ENCODE measurements around the gene RAB20.

RAB20 gene

DNA sequence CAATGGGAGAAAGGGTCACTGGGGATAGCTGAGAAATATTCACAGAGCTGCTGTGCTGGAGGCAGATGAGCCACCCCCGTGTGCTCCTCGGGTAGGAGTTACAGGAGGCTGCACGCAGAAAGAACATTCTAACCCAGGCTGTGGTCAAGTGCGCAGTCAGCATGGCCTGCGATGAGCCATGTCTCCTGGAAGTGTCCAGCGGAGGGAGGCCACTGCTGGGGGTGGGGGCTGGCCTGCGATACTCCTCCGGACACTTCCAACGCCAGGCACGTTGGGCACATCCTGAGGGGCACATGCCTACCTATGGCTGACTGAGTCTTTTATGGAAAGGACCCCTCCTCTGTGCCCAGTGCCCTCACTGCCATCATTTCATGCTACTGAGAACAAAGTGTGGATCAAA lies 55.9 kb downstream of the RAB20 start:
- ATAC-seq: no peak
- TF ChIP-seq TOX (CRISPR knock-in tag; IDR thresholded peaks at IDR 0.05; ENCODE audit: borderline replicate concordance) (no peak), ZFP30 (CRISPR knock-in tag; IDR thresholded peaks at IDR 0.05) (no peak), ZNF565 (CRISPR knock-in tag; conservative IDR thresholded peaks at IDR 0.05; ENCODE audit: low read depth) (no peak)

DNA sequence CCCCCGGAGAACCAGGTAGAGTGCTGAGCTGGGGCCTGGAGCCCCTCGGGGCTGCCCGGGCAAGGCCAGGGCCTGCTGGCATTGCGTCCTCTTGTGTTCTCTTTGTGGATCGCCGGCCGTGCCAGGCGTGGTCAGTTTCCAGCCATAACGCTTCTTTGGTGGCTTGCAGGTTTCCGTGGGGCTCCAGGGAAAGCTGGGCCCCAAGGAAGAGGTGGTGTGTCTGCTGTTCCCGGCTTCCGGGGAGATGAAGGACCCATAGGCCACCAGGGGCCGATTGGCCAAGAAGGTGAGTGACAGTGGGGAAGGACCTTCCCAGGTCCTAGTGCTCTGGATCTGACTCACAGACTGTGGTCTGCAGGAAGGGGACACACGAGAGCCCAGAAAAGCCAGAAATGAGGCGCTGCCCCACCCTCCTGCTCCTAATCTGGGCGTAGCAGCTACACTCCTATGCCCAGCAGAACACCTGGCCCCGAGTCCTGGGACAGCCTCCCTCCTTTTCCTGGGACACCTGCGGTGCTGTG lies 57.5 kb downstream of the RAB20 start:
- TF ChIP-seq, protein P1, sequence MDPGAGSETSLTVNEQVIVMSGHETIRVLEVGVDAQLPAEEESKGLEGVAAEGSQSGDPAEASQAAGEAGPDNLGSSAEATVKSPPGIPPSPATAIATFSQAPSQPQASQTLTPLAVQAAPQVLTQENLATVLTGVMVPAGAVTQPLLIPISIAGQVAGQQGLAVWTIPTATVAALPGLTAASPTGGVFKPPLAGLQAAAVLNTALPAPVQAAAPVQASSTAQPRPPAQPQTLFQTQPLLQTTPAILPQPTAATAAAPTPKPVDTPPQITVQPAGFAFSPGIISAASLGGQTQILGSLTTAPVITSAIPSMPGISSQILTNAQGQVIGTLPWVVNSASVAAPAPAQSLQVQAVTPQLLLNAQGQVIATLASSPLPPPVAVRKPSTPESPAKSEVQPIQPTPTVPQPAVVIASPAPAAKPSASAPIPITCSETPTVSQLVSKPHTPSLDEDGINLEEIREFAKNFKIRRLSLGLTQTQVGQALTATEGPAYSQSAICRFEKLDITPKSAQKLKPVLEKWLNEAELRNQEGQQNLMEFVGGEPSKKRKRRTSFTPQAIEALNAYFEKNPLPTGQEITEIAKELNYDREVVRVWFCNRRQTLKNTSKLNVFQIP (CRISPR knock-in tag; IDR thresholded peaks at IDR 0.05; ENCODE audit: borderline replicate concordance, low read depth): no peak
- TF ChIP-seq ARNTL (CRISPR knock-in tag; IDR thresholded peaks at IDR 0.05; ENCODE audit: borderline replicate concordance, low read depth) (no peak), TCF4 (CRISPR knock-in tag; IDR thresholded peaks at IDR 0.05; ENCODE audit: borderline replicate concordance) (no peak), ZNF70 (CRISPR knock-in tag; IDR thresholded peaks at IDR 0.05) (no peak), ZNF8 (CRISPR knock-in tag; IDR thresholded peaks at IDR 0.05) (no peak), ESRRG (CRISPR knock-in tag; IDR thresholded peaks at IDR 0.05) (no peak), CSDC2 (CRISPR knock-in tag; IDR thresholded peaks at IDR 0.05) (no peak), PPARA (CRISPR knock-in tag; IDR thresholded peaks at IDR 0.05; ENCODE audit: borderline replicate concordance) (no peak), SNAI2 (CRISPR knock-in tag; IDR thresholded peaks at IDR 0.05) (no peak), GLIS3 (CRISPR knock-in tag; IDR thresholded peaks at IDR 0.05) (no peak), ZFP3 (CRISPR knock-in tag; IDR thresholded peaks at IDR 0.05) (no peak), OSR1 (CRISPR knock-in tag; IDR thresholded peaks at IDR 0.05) (no peak), ZFP30 (CRISPR knock-in tag; IDR thresholded peaks at IDR 0.05) (no peak), TOX (CRISPR knock-in tag; IDR thresholded peaks at IDR 0.05; ENCODE audit: borderline replicate concordance) (no peak)
- TF ChIP-seq, protein P2, sequence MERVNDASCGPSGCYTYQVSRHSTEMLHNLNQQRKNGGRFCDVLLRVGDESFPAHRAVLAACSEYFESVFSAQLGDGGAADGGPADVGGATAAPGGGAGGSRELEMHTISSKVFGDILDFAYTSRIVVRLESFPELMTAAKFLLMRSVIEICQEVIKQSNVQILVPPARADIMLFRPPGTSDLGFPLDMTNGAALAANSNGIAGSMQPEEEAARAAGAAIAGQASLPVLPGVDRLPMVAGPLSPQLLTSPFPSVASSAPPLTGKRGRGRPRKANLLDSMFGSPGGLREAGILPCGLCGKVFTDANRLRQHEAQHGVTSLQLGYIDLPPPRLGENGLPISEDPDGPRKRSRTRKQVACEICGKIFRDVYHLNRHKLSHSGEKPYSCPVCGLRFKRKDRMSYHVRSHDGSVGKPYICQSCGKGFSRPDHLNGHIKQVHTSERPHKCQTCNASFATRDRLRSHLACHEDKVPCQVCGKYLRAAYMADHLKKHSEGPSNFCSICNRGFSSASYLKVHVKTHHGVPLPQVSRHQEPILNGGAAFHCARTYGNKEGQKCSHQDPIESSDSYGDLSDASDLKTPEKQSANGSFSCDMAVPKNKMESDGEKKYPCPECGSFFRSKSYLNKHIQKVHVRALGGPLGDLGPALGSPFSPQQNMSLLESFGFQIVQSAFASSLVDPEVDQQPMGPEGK (CRISPR knock-in tag; IDR thresholded peaks at IDR 0.05; ENCODE audit: borderline replicate concordance): no peak
- ATAC-seq: no peak

DNA sequence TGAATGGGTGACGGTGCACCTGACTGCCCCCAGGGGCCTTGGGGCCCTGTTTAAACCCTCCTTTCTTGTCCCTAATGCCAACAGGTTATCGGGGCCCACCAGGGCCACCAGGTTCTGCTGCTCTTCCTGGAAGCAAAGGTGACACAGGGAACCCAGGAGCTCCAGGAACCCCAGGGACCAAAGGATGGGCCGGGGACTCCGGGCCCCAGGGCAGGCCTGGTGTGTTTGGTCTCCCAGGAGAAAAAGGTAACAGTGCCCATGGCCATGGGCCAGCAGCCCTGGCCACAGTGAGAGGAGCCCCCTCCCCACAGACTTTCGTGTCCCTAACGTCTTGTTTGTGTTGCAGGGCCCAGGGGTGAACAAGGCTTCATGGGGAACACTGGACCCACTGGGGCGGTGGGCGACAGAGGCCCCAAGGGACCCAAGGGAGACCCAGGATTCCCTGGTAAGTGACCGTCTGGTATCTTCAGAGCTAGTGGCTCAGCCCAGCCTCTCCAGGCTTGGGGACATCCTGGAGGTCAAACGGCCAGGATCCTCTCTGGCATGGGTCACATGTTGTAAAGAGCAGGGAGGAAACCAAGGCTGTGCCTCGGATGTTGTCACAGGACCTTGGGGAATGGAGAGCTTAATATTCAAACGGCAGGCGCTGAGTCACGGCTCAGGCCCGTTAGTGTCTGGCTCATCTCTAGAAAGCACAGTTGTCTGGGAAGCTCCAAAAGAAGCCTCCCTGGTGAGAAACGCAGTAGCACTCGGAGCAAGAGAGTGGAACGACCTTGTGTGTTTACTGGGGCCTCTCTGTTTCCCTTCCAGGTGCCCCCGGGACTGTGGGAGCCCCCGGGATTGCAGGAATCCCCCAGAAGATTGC lies 58.3 kb downstream of the RAB20 start:
- no peak for TF ChIP-seq RARB (CRISPR knock-in tag; IDR thresholded peaks at IDR 0.05)
- TF ChIP-seq ZNF565 (CRISPR knock-in tag; conservative IDR thresholded peaks at IDR 0.05; ENCODE audit: low read depth): no peak
- TF ChIP-seq SNAI2 (CRISPR knock-in tag; IDR thresholded peaks at IDR 0.05): no peak
- TF ChIP-seq ARNTL (CRISPR knock-in tag; IDR thresholded peaks at IDR 0.05; ENCODE audit: borderline replicate concordance, low read depth): no peak
- no peak for TF ChIP-seq ZNF70 (CRISPR knock-in tag; IDR thresholded peaks at IDR 0.05)
- TF ChIP-seq, protein P3, sequence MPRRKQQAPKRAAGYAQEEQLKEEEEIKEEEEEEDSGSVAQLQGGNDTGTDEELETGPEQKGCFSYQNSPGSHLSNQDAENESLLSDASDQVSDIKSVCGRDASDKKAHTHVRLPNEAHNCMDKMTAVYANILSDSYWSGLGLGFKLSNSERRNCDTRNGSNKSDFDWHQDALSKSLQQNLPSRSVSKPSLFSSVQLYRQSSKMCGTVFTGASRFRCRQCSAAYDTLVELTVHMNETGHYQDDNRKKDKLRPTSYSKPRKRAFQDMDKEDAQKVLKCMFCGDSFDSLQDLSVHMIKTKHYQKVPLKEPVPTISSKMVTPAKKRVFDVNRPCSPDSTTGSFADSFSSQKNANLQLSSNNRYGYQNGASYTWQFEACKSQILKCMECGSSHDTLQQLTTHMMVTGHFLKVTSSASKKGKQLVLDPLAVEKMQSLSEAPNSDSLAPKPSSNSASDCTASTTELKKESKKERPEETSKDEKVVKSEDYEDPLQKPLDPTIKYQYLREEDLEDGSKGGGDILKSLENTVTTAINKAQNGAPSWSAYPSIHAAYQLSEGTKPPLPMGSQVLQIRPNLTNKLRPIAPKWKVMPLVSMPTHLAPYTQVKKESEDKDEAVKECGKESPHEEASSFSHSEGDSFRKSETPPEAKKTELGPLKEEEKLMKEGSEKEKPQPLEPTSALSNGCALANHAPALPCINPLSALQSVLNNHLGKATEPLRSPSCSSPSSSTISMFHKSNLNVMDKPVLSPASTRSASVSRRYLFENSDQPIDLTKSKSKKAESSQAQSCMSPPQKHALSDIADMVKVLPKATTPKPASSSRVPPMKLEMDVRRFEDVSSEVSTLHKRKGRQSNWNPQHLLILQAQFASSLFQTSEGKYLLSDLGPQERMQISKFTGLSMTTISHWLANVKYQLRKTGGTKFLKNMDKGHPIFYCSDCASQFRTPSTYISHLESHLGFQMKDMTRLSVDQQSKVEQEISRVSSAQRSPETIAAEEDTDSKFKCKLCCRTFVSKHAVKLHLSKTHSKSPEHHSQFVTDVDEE (CRISPR knock-in tag; IDR thresholded peaks at IDR 0.05): no peak
- TF ChIP-seq, protein P4, sequence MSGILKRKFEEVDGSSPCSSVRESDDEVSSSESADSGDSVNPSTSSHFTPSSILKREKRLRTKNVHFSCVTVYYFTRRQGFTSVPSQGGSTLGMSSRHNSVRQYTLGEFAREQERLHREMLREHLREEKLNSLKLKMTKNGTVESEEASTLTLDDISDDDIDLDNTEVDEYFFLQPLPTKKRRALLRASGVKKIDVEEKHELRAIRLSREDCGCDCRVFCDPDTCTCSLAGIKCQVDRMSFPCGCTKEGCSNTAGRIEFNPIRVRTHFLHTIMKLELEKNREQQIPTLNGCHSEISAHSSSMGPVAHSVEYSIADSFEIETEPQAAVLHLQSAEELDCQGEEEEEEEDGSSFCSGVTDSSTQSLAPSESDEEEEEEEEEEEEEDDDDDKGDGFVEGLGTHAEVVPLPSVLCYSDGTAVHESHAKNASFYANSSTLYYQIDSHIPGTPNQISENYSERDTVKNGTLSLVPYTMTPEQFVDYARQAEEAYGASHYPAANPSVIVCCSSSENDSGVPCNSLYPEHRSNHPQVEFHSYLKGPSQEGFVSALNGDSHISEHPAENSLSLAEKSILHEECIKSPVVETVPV (CRISPR knock-in tag; IDR thresholded peaks at IDR 0.05): no peak
- no peak for TF ChIP-seq CSDC2 (CRISPR knock-in tag; IDR thresholded peaks at IDR 0.05)
- TF ChIP-seq BACH2 (CRISPR knock-in tag; IDR thresholded peaks at IDR 0.05; ENCODE audit: borderline replicate concordance): no peak
- no peak for TF ChIP-seq ISL1 (CRISPR knock-in tag; IDR thresholded peaks at IDR 0.05)
- no peak for TF ChIP-seq TCF4 (CRISPR knock-in tag; IDR thresholded peaks at IDR 0.05; ENCODE audit: borderline replicate concordance)
- no peak for TF ChIP-seq PPARA (CRISPR knock-in tag; IDR thresholded peaks at IDR 0.05; ENCODE audit: borderline replicate concordance)
- ATAC-seq: no peak
